ENCODE measurements around the gene FAM227B.

DNA sequence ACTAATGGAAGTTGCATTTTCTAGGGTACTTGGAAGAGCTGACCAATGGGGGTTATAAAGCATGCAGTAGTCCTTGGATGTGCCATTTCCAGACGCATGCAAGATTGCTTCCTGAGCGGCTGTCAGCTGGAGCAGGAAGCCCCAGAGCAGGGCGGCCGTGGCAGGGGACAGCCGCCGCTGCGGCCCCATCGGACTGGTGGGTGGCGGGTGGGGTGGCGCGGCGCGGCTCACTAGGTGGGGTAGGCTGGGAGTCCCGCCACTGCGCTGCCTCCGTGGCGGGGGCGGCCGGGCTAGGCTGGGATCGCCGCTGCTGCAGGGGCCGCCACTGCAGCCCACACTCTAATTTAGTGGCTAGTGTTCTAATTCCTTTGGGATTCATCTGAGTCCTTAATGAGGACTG lies 254.1 kb downstream of the FAM227B start:
- TF ChIP-seq, protein P1, sequence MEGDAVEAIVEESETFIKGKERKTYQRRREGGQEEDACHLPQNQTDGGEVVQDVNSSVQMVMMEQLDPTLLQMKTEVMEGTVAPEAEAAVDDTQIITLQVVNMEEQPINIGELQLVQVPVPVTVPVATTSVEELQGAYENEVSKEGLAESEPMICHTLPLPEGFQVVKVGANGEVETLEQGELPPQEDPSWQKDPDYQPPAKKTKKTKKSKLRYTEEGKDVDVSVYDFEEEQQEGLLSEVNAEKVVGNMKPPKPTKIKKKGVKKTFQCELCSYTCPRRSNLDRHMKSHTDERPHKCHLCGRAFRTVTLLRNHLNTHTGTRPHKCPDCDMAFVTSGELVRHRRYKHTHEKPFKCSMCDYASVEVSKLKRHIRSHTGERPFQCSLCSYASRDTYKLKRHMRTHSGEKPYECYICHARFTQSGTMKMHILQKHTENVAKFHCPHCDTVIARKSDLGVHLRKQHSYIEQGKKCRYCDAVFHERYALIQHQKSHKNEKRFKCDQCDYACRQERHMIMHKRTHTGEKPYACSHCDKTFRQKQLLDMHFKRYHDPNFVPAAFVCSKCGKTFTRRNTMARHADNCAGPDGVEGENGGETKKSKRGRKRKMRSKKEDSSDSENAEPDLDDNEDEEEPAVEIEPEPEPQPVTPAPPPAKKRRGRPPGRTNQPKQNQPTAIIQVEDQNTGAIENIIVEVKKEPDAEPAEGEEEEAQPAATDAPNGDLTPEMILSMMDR (IDR thresholded peaks at IDR 0.05 in 8 of 11, conservative IDR thresholded peaks at IDR 0.05 in 3 of 11): no peak
- TF ChIP-seq POLR2A (IDR thresholded peaks at IDR 0.05): no peak
- TF ChIP-seq POLR2AphosphoS5 (IDR thresholded peaks at IDR 0.05): no peak

Measured in spleen (tissue), 7 donors.